GM13977 (cell line): Measurements from ENCODE around the gene ME3.
"Not testable (repeated sequence)": the region's sequence is repeated elsewhere in the genome, so short reads cannot be mapped to it uniquely, and the experiment has no call there.

Experiments
- DNase-seq: peaks from one replicate; pipeline ENCODE4 v3.0.0; 2012; ENCODE audit warnings: low spot score
- CTCF ChIP-seq: IDR thresholded peaks from 2 replicates; pipeline ENCODE4 v1.5.1; 2012; ENCODE audit warnings: mild to moderate bottlenecking, control low read depth; ENCODE audit not compliant: insufficient read depth; ENCODE audit errors: extremely low read depth, missing control alignments
- in situ Hi-C: fragments of 300-500 bp; cut with MboI; formaldehyde crosslinking; loops from one replicate; pipeline ENCODE4 v1.12.0; 2022; ENCODE audit warnings: low sequenced_read_pairs, low pct_unique_long_range_greater_than_20kb, mixed read lengths, inconsistent platforms; ENCODE audit not compliant: unreplicated experiment

Gene ME3

GRCh38 chr11:86565801-86566312, 106.6 kb downstream of the ME3 start:
- no peak for TF ChIP-seq CTCF
- in situ Hi-C loops: no loop called here
- no peak for DNase-seq

DNA sequence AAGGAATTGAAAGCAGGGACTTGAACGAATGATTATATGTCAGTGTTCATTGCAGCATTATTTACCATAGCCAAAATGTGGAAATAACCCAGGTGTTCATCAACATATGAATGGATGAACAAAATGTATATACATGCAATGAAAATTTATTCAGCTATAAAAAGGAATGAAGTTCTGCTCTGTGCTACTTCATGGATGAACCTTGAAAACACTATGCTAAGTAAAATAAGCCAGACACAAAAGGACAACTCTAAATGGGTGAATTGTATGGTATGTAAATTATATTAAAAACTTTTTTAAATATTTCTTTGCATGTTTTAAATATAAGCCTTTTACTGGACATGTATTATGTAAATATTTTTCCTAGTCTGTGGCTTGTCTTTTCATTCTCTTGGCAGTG, 107.0 kb downstream of the ME3 start:
- no peak for DNase-seq
- no peak for TF ChIP-seq CTCF
- in situ Hi-C loops: no loop called here

DNA sequence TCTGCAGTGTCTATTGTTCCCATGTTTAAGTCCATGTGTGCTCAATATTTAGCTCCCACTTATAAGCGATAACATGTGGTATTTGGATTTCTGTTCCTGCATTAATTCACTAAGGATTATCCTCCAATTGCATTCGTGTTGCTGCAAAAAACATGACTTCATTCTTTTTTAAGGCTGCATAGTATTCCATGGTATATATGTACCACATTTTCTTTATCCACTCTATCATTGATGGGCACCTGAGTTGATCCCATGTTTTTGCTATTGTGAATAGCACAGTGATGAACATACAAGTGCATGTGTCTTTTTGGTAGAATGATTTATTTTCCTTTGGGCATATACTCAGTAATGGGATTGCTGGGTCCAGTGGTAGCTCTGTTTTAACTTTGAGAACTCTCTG, 109.6 kb downstream of the ME3 start:
- in situ Hi-C loops, DNase-seq: not testable (repeated sequence)

- DNase-seq: no peak
Measured at GRCh38 chr11:86559311-86559945, 113.0 kb downstream of the ME3 start.

DNA sequence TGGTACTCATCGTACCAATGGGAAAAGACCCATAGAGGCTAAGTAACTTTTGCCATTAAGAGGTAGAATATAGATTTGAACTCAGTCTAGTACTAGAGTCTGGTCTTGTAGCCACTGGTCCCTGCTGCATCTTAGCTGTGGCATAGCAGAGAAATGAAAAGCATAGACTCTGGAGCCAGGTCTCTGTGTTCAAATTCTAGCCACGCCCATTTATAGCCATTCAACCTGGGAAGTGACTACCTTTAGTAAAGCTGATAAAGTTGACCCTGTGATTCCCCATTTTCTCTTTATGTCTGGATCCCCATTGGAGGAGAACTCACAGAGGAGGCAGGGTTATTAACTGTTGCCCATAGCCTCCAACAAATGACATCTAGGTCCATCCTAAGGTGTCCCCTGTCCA, 113.6 kb downstream of the ME3 start:
- no peak for DNase-seq
- in situ Hi-C loops: no loop called here
- no peak for TF ChIP-seq CTCF

More at GRCh38 chr11:86559311-86559945, 113.0 kb downstream of the ME3 start:
- no peak for TF ChIP-seq CTCF
- in situ Hi-C loops: no loop called here

DNA sequence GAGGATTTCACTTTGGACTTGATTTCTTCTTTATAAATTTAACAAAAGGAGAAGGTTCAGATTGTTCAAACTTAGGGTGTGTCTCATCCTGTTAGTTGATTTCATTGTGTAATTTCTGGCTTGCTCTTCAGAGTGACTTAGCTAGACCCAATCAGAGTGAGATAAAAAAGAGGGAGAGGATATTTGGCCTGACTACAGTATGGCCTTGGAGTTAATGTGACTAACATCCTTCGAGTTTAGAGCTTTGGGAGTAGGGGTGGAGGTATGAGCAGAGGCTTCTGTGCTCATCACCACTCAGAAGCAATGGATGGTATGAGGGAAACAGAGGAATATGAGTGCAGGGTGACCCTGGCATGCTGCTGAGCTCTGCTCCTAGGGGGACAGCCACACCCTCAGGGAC, 114.2 kb downstream of the ME3 start:
- TF ChIP-seq CTCF: no peak
- DNase-seq: no peak
- in situ Hi-C loops: no loop called here

DNA sequence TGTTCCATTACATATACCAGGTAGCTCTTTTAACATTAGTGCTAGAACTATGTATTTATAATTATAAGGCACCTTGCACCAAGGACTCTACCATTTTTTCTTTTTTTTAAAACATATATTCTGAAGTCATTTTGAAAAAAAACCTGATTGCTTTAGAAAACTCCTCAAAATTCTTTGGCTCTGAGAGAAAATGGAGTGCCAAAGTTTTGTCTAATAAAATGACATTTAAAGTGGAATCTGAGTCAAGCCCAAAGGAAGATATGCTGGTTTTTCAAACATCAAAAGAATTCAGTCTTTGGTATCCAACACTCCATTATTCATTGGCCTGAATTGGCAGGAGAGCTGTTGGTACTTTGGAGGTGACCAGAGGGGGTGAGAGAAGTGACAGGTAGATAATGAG, 116.5 kb downstream of the ME3 start:
- no peak for TF ChIP-seq CTCF
- no peak for DNase-seq
- in situ Hi-C loops: no loop called here
